ENCODE results near the gene CTTNBP2. TPM values are rescaled to one million over a fixed set of nuclear protein-coding genes. Genes with fewer than 3 reads are reported as not detected.

CTTNBP2 gene
- total RNA-seq = 2.5 and 3.1 TPM in 2 replicates

DNA sequence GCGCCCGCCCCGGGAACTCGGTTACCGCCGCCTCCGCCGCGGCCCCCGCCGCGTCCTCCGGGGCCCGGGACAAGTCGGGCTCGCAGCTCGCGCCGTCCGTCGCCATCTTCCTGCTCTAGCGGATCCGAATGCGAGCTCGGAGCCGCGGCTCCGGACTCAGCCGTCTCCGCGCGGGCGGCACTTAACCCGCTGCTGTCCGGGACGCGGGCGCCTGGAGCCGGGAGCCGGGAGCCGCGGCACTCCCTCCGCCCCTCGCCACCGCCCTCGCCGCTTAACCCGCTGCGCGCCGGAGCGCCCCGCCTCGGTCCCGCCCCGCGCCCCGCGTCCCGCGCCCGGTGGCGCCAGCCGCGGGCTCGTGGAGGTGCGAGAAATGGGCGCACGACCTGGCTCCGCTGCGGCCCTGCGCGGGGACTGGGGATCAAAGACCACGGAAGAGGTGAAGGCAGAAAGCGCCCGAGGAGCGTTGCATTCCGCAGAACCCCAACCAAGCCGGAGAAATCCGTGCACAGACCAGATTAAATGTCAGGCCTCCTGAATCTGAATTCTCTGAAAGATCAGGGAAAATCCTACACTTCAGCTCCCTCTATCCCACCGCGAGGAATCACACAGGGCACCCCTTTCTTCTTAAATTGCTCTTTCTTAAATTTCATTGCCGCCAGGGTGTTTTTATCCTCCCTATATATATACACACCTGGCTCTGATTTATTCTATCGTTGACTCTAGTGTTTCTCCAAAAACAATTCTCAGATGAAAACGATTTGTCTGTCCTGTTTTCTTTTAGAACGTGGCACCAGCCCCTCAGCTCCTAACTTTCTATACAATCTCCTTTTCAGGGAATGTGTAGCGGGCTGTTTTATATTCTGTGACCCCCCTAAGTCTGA, at the start of gene CTTNBP2:
Gene CTTNBP2 (minus strand): TSS at position 132 of the 881 bp plus-strand sequence. CDS start 26 bp downstream, at position 106.

